Measurements from ENCODE around the gene SCN5A.

GRCh38 chr3:38617586-38617985 is 31.9 kb downstream of the SCN5A start:
- TF ChIP-seq EZH2 (IDR thresholded peaks at IDR 0.05) (no peak), POLR2AphosphoS5 (IDR thresholded peaks at IDR 0.05; ENCODE audit: borderline replicate concordance, low read depth, low read length) (no peak)
